Globus pallidus (tissue), 1 donor: ENCODE measurements around the gene TRIM29.
"Not testable (repeated sequence)": the region's sequence is repeated elsewhere in the genome, so short reads cannot be mapped to it uniquely, and the experiment has no call there.

ENCODE experiments used
- DNase-seq: peaks from one replicate; pipeline ENCODE4 v3.0.0-alpha.2; 2015; ENCODE audit warnings: low spot score

TRIM29 gene, protein sequence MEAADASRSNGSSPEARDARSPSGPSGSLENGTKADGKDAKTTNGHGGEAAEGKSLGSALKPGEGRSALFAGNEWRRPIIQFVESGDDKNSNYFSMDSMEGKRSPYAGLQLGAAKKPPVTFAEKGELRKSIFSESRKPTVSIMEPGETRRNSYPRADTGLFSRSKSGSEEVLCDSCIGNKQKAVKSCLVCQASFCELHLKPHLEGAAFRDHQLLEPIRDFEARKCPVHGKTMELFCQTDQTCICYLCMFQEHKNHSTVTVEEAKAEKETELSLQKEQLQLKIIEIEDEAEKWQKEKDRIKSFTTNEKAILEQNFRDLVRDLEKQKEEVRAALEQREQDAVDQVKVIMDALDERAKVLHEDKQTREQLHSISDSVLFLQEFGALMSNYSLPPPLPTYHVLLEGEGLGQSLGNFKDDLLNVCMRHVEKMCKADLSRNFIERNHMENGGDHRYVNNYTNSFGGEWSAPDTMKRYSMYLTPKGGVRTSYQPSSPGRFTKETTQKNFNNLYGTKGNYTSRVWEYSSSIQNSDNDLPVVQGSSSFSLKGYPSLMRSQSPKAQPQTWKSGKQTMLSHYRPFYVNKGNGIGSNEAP

DNA sequence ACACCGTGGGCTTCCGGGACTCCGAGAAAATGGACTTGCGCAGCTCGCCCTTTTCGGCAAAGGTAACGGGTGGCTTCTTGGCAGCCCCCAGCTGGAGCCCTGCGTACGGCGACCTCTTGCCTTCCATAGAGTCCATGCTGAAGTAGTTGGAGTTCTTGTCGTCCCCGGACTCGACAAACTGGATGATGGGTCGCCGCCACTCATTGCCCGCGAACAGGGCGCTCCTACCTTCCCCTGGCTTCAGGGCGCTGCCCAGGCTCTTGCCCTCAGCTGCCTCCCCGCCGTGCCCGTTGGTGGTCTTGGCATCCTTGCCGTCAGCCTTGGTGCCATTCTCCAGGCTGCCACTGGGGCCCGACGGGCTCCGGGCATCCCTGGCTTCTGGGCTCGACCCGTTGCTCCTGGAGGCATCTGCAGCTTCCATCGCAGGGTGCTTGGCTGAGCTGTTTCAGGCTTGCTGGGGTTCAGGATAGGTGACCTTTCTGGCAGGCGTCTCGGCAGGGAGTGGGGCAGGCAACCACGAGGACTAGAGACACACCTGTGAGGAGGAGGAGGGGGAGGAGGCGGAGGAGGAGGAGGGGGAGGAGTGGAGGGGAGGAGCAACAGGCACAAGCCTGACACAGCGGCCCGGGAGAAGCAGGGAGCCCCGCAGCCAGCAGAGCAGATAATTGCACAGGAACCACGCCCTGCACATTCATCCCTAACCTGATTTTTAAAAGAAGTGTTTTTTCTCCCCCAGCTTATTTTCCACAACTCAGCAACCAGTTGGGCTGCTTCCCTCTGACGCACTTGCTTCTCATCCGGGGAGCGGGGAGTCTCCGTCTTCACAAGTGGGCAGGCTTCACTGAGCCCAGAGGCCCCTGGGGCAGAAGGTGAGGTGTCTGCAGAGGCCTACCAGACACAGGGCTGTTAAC, at the start of gene TRIM29:
TSS of gene TRIM29 (minus strand) at position 503 of the 911 bp plus-strand sequence. CDS start at position 421, 82 bp downstream.
- DNase-seq, result no peak

- no peak for DNase-seq
Observed at GRCh38 chr11:120186774-120187591, 49.1 kb upstream of the TRIM29 start.

DNA sequence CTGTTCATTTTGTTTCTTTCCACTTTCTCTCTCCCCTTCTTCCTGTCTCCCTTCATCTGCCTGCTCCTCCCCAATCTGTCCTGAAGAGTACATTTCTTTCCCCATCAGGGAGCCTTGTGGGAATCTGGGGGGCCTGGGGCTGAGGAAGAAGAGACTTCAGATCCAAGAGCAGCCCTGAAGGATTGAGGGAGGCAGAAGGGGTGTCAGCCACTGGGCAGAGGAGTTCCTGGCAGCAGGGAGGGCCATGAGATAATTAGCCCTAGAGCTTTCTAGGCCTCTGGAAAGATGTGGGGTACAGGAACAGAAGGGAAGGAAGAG, 48.5 kb upstream of the TRIM29 start:
- no peak for DNase-seq

- DNase-seq, result no peak
Observed at GRCh38 chr11:120185706-120186455, 48.0 kb upstream of the TRIM29 start.

DNA sequence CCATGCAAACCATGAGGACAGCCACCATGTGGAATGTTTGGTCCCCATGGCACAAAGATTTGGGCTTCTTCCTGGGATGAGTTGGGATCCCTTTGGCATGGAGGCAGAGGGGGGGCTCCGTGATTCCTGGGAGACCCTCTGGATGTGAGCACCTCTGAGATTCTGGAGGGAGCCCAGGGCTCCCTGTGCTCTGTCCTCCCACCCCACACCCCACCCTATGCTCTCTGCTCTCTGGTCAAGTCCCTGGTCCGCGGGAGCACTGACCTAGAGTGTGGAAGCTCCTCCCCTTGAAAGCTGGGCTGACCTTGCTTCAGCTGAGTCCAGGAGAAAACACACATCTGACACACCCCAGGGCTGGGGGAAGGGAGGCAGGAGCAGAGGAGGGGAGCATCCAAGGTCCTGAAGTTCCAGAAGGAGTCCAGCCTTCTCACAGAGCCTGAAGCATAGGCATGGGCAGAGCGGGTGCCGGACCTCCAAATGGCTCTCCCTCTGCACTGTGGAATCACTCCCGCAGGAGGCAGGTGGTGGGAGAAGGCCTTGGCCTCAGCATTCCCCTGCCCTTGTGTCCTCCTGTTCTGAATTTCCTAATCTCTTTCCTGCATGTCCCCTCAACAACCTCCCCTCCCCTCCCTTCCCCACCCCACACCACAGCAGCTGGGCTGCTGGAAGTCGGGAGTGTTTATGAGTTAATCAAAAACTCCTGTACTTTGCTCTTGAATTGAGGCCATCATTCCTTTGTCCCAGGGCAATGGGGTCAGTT, 47.2 kb upstream of the TRIM29 start:
- no peak for DNase-seq

GRCh38 chr11:120184371-120184945, 46.5 kb upstream of the TRIM29 start:
- no peak for DNase-seq

- no peak for DNase-seq
Observed at GRCh38 chr11:120183701-120184141, 45.8 kb upstream of the TRIM29 start.

DNA sequence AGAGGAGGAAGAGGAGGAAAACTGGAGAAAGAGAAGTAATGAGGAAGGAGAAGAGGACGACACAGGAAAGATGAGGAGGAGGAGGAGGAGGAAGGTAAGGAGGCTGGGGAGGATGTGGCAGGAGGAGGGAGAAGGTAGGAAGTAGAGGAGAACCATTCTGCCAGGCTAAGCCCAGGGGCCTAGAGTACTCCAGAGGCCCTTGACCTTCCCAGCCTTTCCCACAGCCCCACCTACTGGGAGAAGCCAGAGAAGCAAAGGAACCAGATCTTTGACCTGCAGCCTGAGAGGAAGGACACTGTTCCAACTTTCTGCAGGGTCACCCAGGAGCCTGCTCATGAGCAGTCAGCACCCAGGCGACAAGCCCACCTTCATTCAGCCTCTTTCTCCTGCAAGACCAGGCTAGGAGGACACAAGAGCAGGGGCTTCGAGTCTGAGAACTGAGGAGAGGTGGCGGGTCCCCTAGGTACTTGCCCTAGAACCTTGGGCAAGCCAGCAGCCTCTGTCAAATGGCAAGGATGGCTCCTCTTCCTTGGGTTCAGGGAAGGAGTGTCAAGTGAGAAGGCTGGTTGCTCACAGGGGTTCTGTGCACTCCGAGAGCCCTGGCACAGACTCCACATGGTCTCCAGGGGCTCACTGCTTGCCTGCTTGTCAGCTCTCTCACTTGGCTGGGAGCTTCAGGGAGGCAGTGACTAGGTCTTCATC, 45.0 kb upstream of the TRIM29 start:
- no peak for DNase-seq

DNA sequence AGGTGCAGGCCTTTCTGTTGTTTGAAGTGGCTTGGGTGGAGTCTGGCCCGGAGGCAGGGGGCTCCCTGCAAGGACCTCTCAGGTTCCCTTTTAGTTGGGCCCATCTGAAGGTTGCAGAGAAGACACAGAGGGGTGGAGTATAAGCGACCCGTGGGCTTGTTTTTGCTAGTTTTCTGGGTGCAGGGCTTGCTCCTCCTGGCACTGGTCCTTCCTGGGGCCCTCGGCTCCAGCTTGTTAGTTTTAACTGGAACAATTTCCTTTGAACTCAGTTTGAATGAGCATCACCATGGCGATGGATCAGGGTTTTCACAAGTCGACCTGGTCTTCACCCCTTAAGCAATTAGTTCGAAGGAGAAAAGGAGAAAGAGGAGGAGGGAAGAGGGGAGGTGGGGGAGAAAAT, 44.5 kb upstream of the TRIM29 start:
- DNase-seq, result no peak

DNA sequence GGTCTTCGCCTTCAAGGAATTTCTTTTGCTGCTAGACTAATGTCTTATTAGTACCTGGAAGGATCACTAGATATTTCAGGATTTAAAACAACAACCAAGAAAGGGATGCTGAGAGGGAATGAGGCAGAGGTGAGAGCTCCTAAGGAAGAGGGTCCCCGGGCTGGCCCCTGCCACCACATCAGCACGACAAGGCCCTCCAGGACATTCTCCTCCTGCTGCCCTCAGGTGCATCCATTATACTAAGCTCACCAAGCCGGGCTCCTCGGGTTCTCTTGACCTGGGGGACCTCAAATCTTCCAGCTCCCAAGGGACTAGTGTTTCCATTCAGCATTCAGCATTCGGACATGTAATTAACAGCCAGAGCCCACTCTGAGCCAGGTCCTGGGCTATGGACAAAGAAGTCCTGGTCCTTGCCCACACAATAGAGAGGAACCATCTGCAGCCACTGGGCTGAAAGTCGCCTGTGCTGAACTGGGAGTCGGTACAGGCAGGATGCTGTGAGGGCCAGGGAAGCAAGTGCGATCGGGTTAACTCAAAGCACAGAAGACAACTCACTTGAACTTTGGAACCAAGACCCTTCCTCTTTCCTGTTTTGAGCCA, 43.6 kb upstream of the TRIM29 start:
- DNase-seq, result no peak

DNA sequence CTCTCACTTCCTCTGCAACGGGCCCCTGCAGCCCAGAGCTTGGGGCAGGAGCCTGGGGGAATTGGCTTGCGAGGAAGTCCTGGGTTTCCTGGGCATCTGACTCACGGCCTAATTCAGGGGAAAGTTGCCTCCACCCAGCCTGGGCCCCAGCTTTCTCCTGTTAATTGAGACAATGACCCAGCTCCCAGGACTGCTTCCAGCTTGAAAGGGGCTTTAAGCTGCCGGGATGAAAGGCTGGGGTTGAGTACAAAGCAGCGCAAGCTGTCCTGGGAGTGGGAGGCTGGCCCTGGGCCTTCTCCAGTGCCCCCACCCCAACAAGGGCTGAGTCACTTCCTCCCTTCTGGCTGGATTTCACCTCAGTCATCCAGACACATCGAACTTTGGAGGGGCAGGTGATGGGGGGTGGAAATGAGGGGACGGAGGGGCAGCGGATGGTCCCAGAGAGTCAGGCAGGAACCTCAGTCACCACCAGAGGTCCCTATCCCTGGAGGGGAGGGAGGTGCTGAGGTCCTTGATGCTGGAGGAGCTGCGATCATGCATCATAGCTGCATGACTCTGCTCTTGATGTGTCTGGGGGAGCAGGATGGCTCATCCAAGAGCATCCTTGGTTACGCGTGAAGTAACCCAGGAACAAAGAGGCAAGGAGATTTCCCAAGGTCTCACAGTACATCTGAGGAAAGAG, 42.8 kb upstream of the TRIM29 start:
- no peak for DNase-seq

- DNase-seq, result not testable (repeated sequence)
Observed at GRCh38 chr11:120180063-120180462, 42.1 kb upstream of the TRIM29 start.

- no peak for DNase-seq
Observed at GRCh38 chr11:120179057-120179672, 41.3 kb upstream of the TRIM29 start.

DNA sequence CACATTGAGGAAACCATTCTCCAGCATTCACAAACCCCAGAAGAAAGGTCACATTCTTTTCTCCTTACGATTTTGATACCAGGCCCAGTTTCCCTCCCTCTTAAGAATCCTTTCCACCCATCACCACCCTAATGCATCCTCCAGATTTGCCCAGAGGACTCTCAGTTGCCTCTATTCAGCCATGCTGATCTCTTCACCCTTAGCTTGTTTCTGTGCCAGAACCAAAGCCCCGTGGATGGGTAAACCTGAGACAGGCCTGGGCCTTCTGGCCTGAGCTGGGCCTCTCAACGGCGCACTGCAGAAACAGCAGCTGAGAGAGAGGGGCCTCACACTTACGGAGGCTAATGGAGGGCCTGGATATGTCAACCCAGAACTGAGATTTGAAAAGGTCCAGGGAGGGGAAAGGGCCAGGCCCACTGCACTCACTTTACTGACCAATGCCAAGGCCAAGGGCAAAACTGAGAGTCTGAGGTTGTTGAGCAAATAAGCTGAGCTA, 40.7 kb upstream of the TRIM29 start:
- no peak for DNase-seq

GRCh38 chr11:120174866-120175265, 37.0 kb upstream of the TRIM29 start:
- DNase-seq, result no peak

DNA sequence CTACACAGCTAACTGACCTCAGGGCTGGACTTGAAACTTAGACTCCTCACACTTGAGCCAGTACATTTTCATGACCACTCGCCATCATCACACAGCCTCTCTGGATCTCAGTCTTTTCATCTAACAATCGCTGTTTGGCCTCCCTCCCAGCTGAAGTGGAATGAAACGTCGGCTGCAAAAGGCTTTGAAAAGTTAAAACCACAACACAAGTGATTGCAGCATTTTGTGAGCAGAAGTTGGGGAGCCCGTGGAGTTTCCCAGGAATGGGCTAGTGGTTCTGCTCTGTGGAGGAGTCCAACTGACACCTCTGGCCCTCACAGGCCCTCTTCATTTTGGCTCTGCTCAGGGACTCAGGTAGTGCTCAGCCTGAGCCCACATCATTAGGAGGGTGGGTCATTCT, 35.9 kb upstream of the TRIM29 start:
- DNase-seq, result no peak

DNA sequence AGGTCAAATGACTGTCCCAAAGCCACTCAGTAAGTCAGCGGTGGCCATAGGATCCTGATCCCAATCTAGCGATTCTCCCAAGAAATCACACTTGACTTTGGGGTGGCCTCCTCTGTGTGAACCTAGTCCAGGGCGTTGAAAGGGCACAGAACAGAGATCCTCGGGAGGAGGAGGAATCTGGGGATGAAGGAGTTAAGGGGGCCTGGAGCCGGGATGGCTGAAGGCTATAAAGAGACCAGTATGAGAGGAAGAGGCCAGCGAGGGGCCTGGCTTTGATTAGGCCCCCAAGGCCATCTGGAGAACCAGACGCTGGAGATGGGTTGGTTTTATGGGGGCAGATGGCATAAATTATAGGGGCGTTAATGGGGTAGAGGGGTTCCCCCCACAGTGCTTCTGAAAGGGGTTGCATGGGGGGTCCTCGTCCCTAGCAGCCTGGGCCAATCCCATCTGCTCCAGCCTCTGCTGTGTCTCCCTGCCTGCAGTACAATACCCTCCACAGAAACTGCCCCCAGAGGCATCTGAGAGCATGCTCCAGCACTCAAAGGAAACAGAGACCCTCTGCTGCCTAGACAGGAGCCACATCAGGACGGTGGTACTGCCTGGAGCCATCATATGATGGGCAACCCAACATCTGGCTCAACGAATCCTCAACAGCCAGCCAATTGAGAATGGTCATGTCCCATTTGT, 35.2 kb upstream of the TRIM29 start:
- DNase-seq, result no peak
